ENCODE measurements around the gene ZNF334. TPM values are rescaled to one million over a fixed set of nuclear protein-coding genes. Genes with fewer than 3 reads are reported as not detected.

The ZNF334 gene
- total RNA-seq (1 to 10 TPM; 1.1 to 3.2 (median 1.6) TPM), polyA plus RNA-seq (1.1 TPM)
- long read RNA-seq, donor 1, partial matches to known transcripts: 0 of 3 reads
- long read RNA-seq, donor 1, other reads (novel, unspliced or antisense): 3 of 3 reads
- long read RNA-seq, donor 2: 0 reads
- long read RNA-seq, donor 3, partial matches to known transcripts: 0 of 6 reads
- long read RNA-seq, donor 3, other reads (novel, unspliced or antisense): 6 of 6 reads
- long read RNA-seq, donor 4: 0 reads

GRCh38 chr20:46512943-46513844 is at the start of gene ZNF334:
ZNF334 (minus strand) TSS chr20:46513559; CDS start chr20:46512102, 1,457 bp downstream.
- H3K4me1 ChIP-seq (ENCODE audit: control insufficient read depth, insufficient read depth, low read length): no peaks in the 10 kb centered on the region
- no peak within 1 kb of the TSS for H3K27ac ChIP-seq (ENCODE audit: low read length)
- ATAC-seq (peak; percentile 96 to 98), DNase-seq (peak; percentile 76 to 93 (median 86))
- intact Hi-C loops (cut with DNase I): no loop called here
- no peaks in the 10 kb centered on the region for H3K9me3 ChIP-seq (ENCODE audit: control insufficient read depth, low read length)
- H3K4me3 ChIP-seq (ENCODE audit: low read length): peak within 1 kb of the TSS; percentile 65
- WGBS: 3% methylated on average over 49 of the region's 49 CpGs
- peaks cover 2% of the 10 kb centered on the region for H3K27me3 ChIP-seq (ENCODE audit: control insufficient read depth, insufficient read depth)

- DNase-seq (peak; percentile 61 to 87 (median 82)), ATAC-seq (peak; percentile 85 to 88)
- no peaks in the 10 kb centered on the region for H3K9me3 ChIP-seq (ENCODE audit: control insufficient read depth, low read length)
- peaks cover 3% of the 10 kb centered on the region for H3K4me1 ChIP-seq (ENCODE audit: control insufficient read depth, insufficient read depth, low read length)
- peak overlapping the region; percentile 42 for H3K4me3 ChIP-seq (ENCODE audit: low read length)
- no peaks in the 10 kb centered on the region for H3K27me3 ChIP-seq (ENCODE audit: control insufficient read depth, insufficient read depth)
- intact Hi-C loops (cut with DNase I): loop anchor here in 1 of 4 donors (2.0 kb wide), 1 partner anchor 118 kb away; no protein-coding TSS in a partner anchor
- H3K27ac ChIP-seq (ENCODE audit: low read length): peak overlapping the region; percentile 63
- 9% methylated on average over 19 of the region's 19 CpGs for WGBS
These were observed 49.2 kb upstream of the ZNF334 start for GRCh38 chr20:46562373-46563169.

GRCh38 chr20:46562009-46562372 is 48.6 kb upstream of the ZNF334 start:
- H3K4me1 ChIP-seq (ENCODE audit: control insufficient read depth, insufficient read depth, low read length): peaks cover 3% of the 10 kb centered on the region
- intact Hi-C loops (cut with DNase I): loop anchor here in 1 of 4 donors (2.0 kb wide), 1 partner anchor 119 kb away; no protein-coding TSS in a partner anchor
- peak overlapping the region; percentile 42 for H3K4me3 ChIP-seq (ENCODE audit: low read length)
- WGBS: 41% methylated on average over 5 of the region's 5 CpGs
- H3K27me3 ChIP-seq (ENCODE audit: control insufficient read depth, insufficient read depth): no peaks in the 10 kb centered on the region
- peak overlapping the region; percentile 63 for H3K27ac ChIP-seq (ENCODE audit: low read length)
- no peaks in the 10 kb centered on the region for H3K9me3 ChIP-seq (ENCODE audit: control insufficient read depth, low read length)
- DNase-seq (no peak), ATAC-seq (no peak)

GRCh38 chr20:46559685-46560440 is 46.5 kb upstream of the ZNF334 start:
- Histone ChIP-seq H3K4me1 (ENCODE audit: control insufficient read depth, insufficient read depth, low read length) (peaks cover 3% of the 10 kb centered on the region), H3K27ac (ENCODE audit: low read length) (no peak overlapping the region), H3K9me3 (ENCODE audit: control insufficient read depth, low read length) (no peaks in the 10 kb centered on the region), H3K4me3 (ENCODE audit: low read length) (no peak overlapping the region), H3K27me3 (ENCODE audit: control insufficient read depth, insufficient read depth) (no peaks in the 10 kb centered on the region)
- DNase-seq (no peak), ATAC-seq (no peak)
- 80% methylated on average over 7 of the region's 7 CpGs for WGBS
- intact Hi-C loops (cut with DNase I): loop anchor here in 2 of 4 donors (5.0 to 10.0 kb wide), 2 partner anchors 115 to 122 kb away; no protein-coding TSS in a partner anchor

- no peak overlapping the region for H3K27ac ChIP-seq (ENCODE audit: low read length)
- intact Hi-C loops (cut with DNase I): loop anchor here in 2 of 4 donors (5.0 to 10.0 kb wide), 2 partner anchors 116 to 123 kb away; no protein-coding TSS in a partner anchor
- H3K27me3 ChIP-seq (ENCODE audit: control insufficient read depth, insufficient read depth): no peaks in the 10 kb centered on the region
These were observed 45.6 kb upstream of the ZNF334 start for GRCh38 chr20:46559001-46559400.

GRCh38 chr20:46558511-46558959 is 45.2 kb upstream of the ZNF334 start:
- Histone ChIP-seq H3K27ac (ENCODE audit: low read length) (no peak overlapping the region), H3K4me3 (ENCODE audit: low read length) (no peak overlapping the region), H3K4me1 (ENCODE audit: control insufficient read depth, insufficient read depth, low read length) (peaks cover 3% of the 10 kb centered on the region), H3K27me3 (ENCODE audit: control insufficient read depth, insufficient read depth) (no peaks in the 10 kb centered on the region), H3K9me3 (ENCODE audit: control insufficient read depth, low read length) (no peaks in the 10 kb centered on the region)
- WGBS: 50% methylated on average over 5 of the region's 5 CpGs
- intact Hi-C loops (cut with DNase I): loop anchor here in 2 of 4 donors (5.0 to 10.0 kb wide), 2 partner anchors 116 to 124 kb away; no protein-coding TSS in a partner anchor
- peak in 1 of 3 donors; percentile 49 for DNase-seq
- peak in 1 of 2 donors; percentile 66 for ATAC-seq

More at GRCh38 chr20:46559001-46559400, 45.6 kb upstream of the ZNF334 start:
- ATAC-seq: no peak
- 94% methylated on average over 3 of the region's 3 CpGs for WGBS
- H3K4me1 ChIP-seq (ENCODE audit: control insufficient read depth, insufficient read depth, low read length): peaks cover 3% of the 10 kb centered on the region
- no peaks in the 10 kb centered on the region for H3K9me3 ChIP-seq (ENCODE audit: control insufficient read depth, low read length)
- DNase-seq: no peak
- H3K4me3 ChIP-seq (ENCODE audit: low read length): no peak overlapping the region

- intact Hi-C loops (cut with DNase I): loop anchor here in 2 of 4 donors (5.0 to 10.0 kb wide), 2 partner anchors 117 to 125 kb away; no protein-coding TSS in a partner anchor
- ATAC-seq (no peak), DNase-seq (no peak)
- H3K27ac ChIP-seq (ENCODE audit: low read length): no peak overlapping the region
- H3K9me3 ChIP-seq (ENCODE audit: control insufficient read depth, low read length): no peaks in the 10 kb centered on the region
- peaks cover 3% of the 10 kb centered on the region for H3K4me1 ChIP-seq (ENCODE audit: control insufficient read depth, insufficient read depth, low read length)
- no peak overlapping the region for H3K4me3 ChIP-seq (ENCODE audit: low read length)
- no peaks in the 10 kb centered on the region for H3K27me3 ChIP-seq (ENCODE audit: control insufficient read depth, insufficient read depth)
- 74% methylated on average over 8 of the region's 8 CpGs for WGBS
These were observed 44.0 kb upstream of the ZNF334 start for GRCh38 chr20:46557231-46557956.

GRCh38 chr20:46555370-46555956 is 42.1 kb upstream of the ZNF334 start:
- H3K27ac ChIP-seq (ENCODE audit: low read length): no peak overlapping the region
- ATAC-seq (no peak), DNase-seq (no peak)
- 83% methylated on average over 4 of the region's 4 CpGs for WGBS
- no peaks in the 10 kb centered on the region for H3K27me3 ChIP-seq (ENCODE audit: control insufficient read depth, insufficient read depth)
- H3K4me1 ChIP-seq (ENCODE audit: control insufficient read depth, insufficient read depth, low read length): no peaks in the 10 kb centered on the region
- intact Hi-C loops (cut with DNase I): loop anchor here in 2 of 4 donors (5.0 to 10.0 kb wide), 2 partner anchors 119 to 127 kb away; no protein-coding TSS in a partner anchor
- H3K4me3 ChIP-seq (ENCODE audit: low read length): no peak overlapping the region
- H3K9me3 ChIP-seq (ENCODE audit: control insufficient read depth, low read length): no peaks in the 10 kb centered on the region

- Histone ChIP-seq H3K27ac (ENCODE audit: low read length) (no peak overlapping the region), H3K4me3 (ENCODE audit: low read length) (no peak overlapping the region), H3K27me3 (ENCODE audit: control insufficient read depth, insufficient read depth) (no peaks in the 10 kb centered on the region), H3K4me1 (ENCODE audit: control insufficient read depth, insufficient read depth, low read length) (no peaks in the 10 kb centered on the region), H3K9me3 (ENCODE audit: control insufficient read depth, low read length) (no peaks in the 10 kb centered on the region)
- 61% methylated on average over 3 of the region's 3 CpGs for WGBS
- intact Hi-C loops (cut with DNase I): loop anchor here in 2 of 4 donors (5.0 to 10.0 kb wide), 2 partner anchors 120 to 127 kb away; no protein-coding TSS in a partner anchor
- DNase-seq (no peak), ATAC-seq (no peak)
These were observed 41.5 kb upstream of the ZNF334 start for GRCh38 chr20:46554828-46555227.
